HUDEP-2 (cell line): Measurements from ENCODE around the gene SLC24A3.
"Not testable (repeated sequence)": the region's sequence is repeated elsewhere in the genome, so short reads cannot be mapped to it uniquely, and the experiment has no call there.

Source experiments
- DNase-seq, 76 experiments: peaks; one replicate each; lab custom pipeline; 2025; ENCODE audit not compliant: unreplicated experiment in 76 of 76; lab: John Stamatoyannopoulos, UW

The SLC24A3 gene

GRCh38 chr20:19658137-19658536 is 445.7 kb downstream of the SLC24A3 start:
- no peak for DNase-seq

GRCh38 chr20:19659448-19659847 is 447.0 kb downstream of the SLC24A3 start:
- DNase-seq: no peak

GRCh38 chr20:19660808-19661378 is 448.5 kb downstream of the SLC24A3 start:
- no peak for DNase-seq

GRCh38 chr20:19661717-19662636 is 449.5 kb downstream of the SLC24A3 start:
- peak in 52 of 76 experiments; percentile 1 to 100 (median 28) for DNase-seq

- no peak for DNase-seq
These were observed 450.2 kb downstream of the SLC24A3 start for GRCh38 chr20:19662637-19662995.

- no peak for DNase-seq
These were observed 456.0 kb downstream of the SLC24A3 start for GRCh38 chr20:19668418-19668817.

GRCh38 chr20:19670829-19671228 is 458.4 kb downstream of the SLC24A3 start:
- DNase-seq: no peak

- no peak for DNase-seq
These were observed 458.9 kb downstream of the SLC24A3 start for GRCh38 chr20:19671374-19671773.

- no peak for DNase-seq
These were observed 460.1 kb downstream of the SLC24A3 start for GRCh38 chr20:19672498-19672897.

- DNase-seq: no peak
These were observed 461.1 kb downstream of the SLC24A3 start for GRCh38 chr20:19673575-19673974.

GRCh38 chr20:19676202-19676601 is 463.8 kb downstream of the SLC24A3 start:
- no peak for DNase-seq

GRCh38 chr20:19677336-19677735 is 464.9 kb downstream of the SLC24A3 start:
- no peak for DNase-seq

GRCh38 chr20:19678591-19678990 is 466.1 kb downstream of the SLC24A3 start:
- DNase-seq: not testable (repeated sequence)

- DNase-seq: no peak
These were observed 467.6 kb downstream of the SLC24A3 start for GRCh38 chr20:19679900-19680495.

- DNase-seq: no peak
These were observed 469.8 kb downstream of the SLC24A3 start for GRCh38 chr20:19682249-19682648.

GRCh38 chr20:19683188-19683587 is 470.7 kb downstream of the SLC24A3 start:
- DNase-seq: no peak

- DNase-seq: no peak
These were observed 471.4 kb downstream of the SLC24A3 start for GRCh38 chr20:19683822-19684221.

GRCh38 chr20:19688031-19688806 is 475.8 kb downstream of the SLC24A3 start:
- DNase-seq: peak in 9 of 76 experiments; percentile 3 to 43 (median 16)

GRCh38 chr20:19690462-19690861 is 478.0 kb downstream of the SLC24A3 start:
- DNase-seq: no peak

- no peak for DNase-seq
These were observed 478.7 kb downstream of the SLC24A3 start for GRCh38 chr20:19691125-19691524.

GRCh38 chr20:19692100-19692499 is 479.7 kb downstream of the SLC24A3 start:
- no peak for DNase-seq
